CD14-positive monocyte (primary cell): ENCODE results near the gene PRKAR1B. TPM values are rescaled to one million over a fixed set of nuclear protein-coding genes. Genes with fewer than 3 reads are reported as not detected.

Experiments used
- DNase-seq, 3 donors: peaks; one replicate each; pipeline ENCODE4 v3.0.0-alpha.2; 2011 to 2022
- H2AFZ ChIP-seq: 2 replicates; pipeline ENCODE4 v1.6.0; 2012; ENCODE audit warnings: mild to moderate bottlenecking, low read depth, low read length, inconsistent platforms; ENCODE audit not compliant: insufficient read depth, poor library complexity, severe bottlenecking
- H3K27ac ChIP-seq, 2 donors: 1 replicate in 1 of 2; 2 replicates in 1 of 2; pipeline ENCODE4 v1.5.1; 2012 to 2013; ENCODE audit warnings: low read length in 2 of 2, control low read depth in 1 of 2, inconsistent platforms in 1 of 2, low read depth in 1 of 2, mild to moderate bottlenecking in 1 of 2
- H3K27me3 ChIP-seq, 2 donors: one replicate each; pipeline versions ENCODE4 v1.6.0 to v1.6.1; 2011 to 2013; ENCODE audit warnings: low read length in 2 of 2; ENCODE audit not compliant: control insufficient read depth in 2 of 2, insufficient read depth in 2 of 2
- H3K36me3 ChIP-seq, 2 donors: replicated peaks in 1 of 2; 1 replicate in 1 of 2; 2 replicates in 1 of 2; pipeline versions ENCODE4 v1.5.1 to v1.6.1; 2012 to 2013; ENCODE audit warnings: low read length in 2 of 2, control low read depth in 1 of 2, inconsistent platforms in 1 of 2, mild to moderate bottlenecking in 1 of 2; ENCODE audit not compliant: insufficient read depth in 2 of 2, control insufficient read depth in 1 of 2
- H3K4me1 ChIP-seq, 2 donors: 1 replicate in 1 of 2; 2 replicates in 1 of 2; pipeline versions ENCODE4 v1.5.1 to v1.6.1; 2012 to 2013; ENCODE audit warnings: low read length in 2 of 2, control low read depth in 1 of 2, inconsistent platforms in 1 of 2, mild to moderate bottlenecking in 1 of 2, moderate library complexity in 1 of 2; ENCODE audit not compliant: insufficient read depth in 2 of 2, control insufficient read depth in 1 of 2
- H3K4me2 ChIP-seq: replicated peaks from 2 replicates; pipeline ENCODE3; 2012; ENCODE audit warnings: low read length, moderate library complexity, mild to moderate bottlenecking; ENCODE audit not compliant: poor library complexity, severe bottlenecking; ENCODE audit errors: extremely low read depth
- H3K4me3 ChIP-seq, 3 experiments: fragments of 200-600 bp in 1 of 3; sonication (generic) in 1 of 3; replicated peaks in 1 of 3; 1 replicate in 2 of 3; 2 replicates in 1 of 3; pipeline ENCODE4 v1.5.1; 2011 to 2013; ENCODE audit warnings: low read length in 3 of 3, mild to moderate bottlenecking in 3 of 3, control low read depth in 2 of 3, low read depth in 2 of 3, inconsistent platforms in 1 of 3, moderate library complexity in 1 of 3
- H3K79me2 ChIP-seq: 2 replicates; pipeline ENCODE4 v1.6.0; 2012; ENCODE audit warnings: mild to moderate bottlenecking, control low read depth, inconsistent platforms, low read length, moderate library complexity; ENCODE audit not compliant: insufficient read depth
- H3K9ac ChIP-seq: 2 replicates; pipeline ENCODE4 v1.6.0; 2017; ENCODE audit warnings: low read length, mild to moderate bottlenecking; ENCODE audit not compliant: insufficient read depth, poor library complexity, severe bottlenecking
- H3K9me3 ChIP-seq, 2 donors: replicated peaks in 1 of 2; 1 replicate in 1 of 2; 2 replicates in 1 of 2; pipeline versions ENCODE4 v1.5.1 to v1.6.1; 2012 to 2013; ENCODE audit warnings: low read length in 2 of 2, control low read depth in 1 of 2; ENCODE audit not compliant: control insufficient read depth in 1 of 2, insufficient read depth in 1 of 2
- H4K20me1 ChIP-seq: 2 replicates; pipeline ENCODE4 v1.6.0; 2012; ENCODE audit warnings: mild to moderate bottlenecking, low read length, control low read depth, moderate library complexity; ENCODE audit not compliant: insufficient read depth
- H3K27ac Mint-ChIP-seq, 7 donors: one replicate each; pipeline ENCODE4 v1.8.0; 2020; ENCODE audit warnings: mild to moderate bottlenecking in 7 of 7, mixed read lengths in 7 of 7, moderate library complexity in 6 of 7, inconsistent platforms in 2 of 7
- H3K27me3 Mint-ChIP-seq, 3 donors: one replicate each; pipeline ENCODE4 v1.8.0; 2021 to 2022; ENCODE audit warnings: low read depth in 3 of 3, mild to moderate bottlenecking in 3 of 3, mixed read lengths in 3 of 3, moderate library complexity in 3 of 3, inconsistent platforms in 1 of 3
- H3K36me3 Mint-ChIP-seq, 2 donors: one replicate each; pipeline ENCODE4 v1.8.0; 2020; ENCODE audit warnings: mixed read lengths in 2 of 2, inconsistent platforms in 1 of 2, mild to moderate bottlenecking in 1 of 2
- H3K4me1 Mint-ChIP-seq: one replicate; pipeline ENCODE4 v1.8.0; 2020; ENCODE audit warnings: mild to moderate bottlenecking, mixed read lengths
- H3K4me3 Mint-ChIP-seq, 2 donors: one replicate each; pipeline ENCODE4 v1.8.0; 2020; ENCODE audit warnings: mild to moderate bottlenecking in 2 of 2, mixed read lengths in 2 of 2, moderate library complexity in 1 of 2
- H3K9me3 Mint-ChIP-seq, 7 donors: one replicate each; pipeline ENCODE4 v1.8.0; 2020 to 2022; ENCODE audit warnings: mixed read lengths in 7 of 7, mild to moderate bottlenecking in 6 of 7, moderate library complexity in 6 of 7, inconsistent platforms in 2 of 7
- CTCF ChIP-seq: fragments of 200-600 bp; IDR thresholded peaks from one replicate; pipeline ENCODE4 v1.8.0; 2022; ENCODE audit warnings: antibody characterized with exemption, mild to moderate bottlenecking
- WGBS: methylation state at CpG from one replicate; pipeline ENCODE4 v1.1.5; 2013; ENCODE audit warnings: missing lambda C conversion rate; ENCODE audit not compliant: insufficient coverage; 5-methylcytosine and 5-hydroxymethylcytosine counted together
- intact Hi-C, 2 donors: fragments of 100-400 bp; cut with micrococcal nuclease; formaldehyde crosslinking; loops; one replicate each; pipeline versions ENCODE4 v1.15.0 to v1.15.1; 2023
- polyA plus RNA-seq, 3 donors: library from polyadenylated mRNA; depleted of rRNA in 1 of 3; unstranded in 2 of 3; stranded (reverse) in 1 of 3; fragments of 300-500 nt in 2 of 3; fragments of >200 nt in 1 of 3; fragmentation: Illumina TruSeq in 2 of 3; gene quantifications; 1 replicate in 2 of 3; 2 replicates in 1 of 3; pipeline ENCODE4 v1.2.3, GENCODE V29; 2012 to 2021

PRKAR1B gene
- polyA plus RNA-seq, 3 donors = 0.94 to 2.1 (median 1.1) TPM

- no peaks in the 10 kb centered on the region for H4K20me1 ChIP-seq
- H3K4me2 ChIP-seq = no peak overlapping the region
- no peaks in the 10 kb centered on the region for H3K9me3 ChIP-seq
- DNase-seq = no peak
- no peak overlapping the region for H3K27ac Mint-ChIP-seq
- H3K4me1 Mint-ChIP-seq = no peaks in the 10 kb centered on the region
- intact Hi-C loops = no loop called here
- peaks cover under 1 to 3% (median 2%) of the 10 kb centered on the region in 3 donors for H3K27me3 Mint-ChIP-seq
- H3K4me3 ChIP-seq = no peak overlapping the region
- H3K9me3 Mint-ChIP-seq = peaks cover 0 to 14% (median 5%) of the 10 kb centered on the region in 7 donors
- no peak overlapping the region for H2AFZ ChIP-seq
- H3K27ac ChIP-seq = no peak overlapping the region
- no peak for TF ChIP-seq CTCF
- WGBS = 97% methylated on average over 17 of the region's 18 CpGs
- no peaks in the 10 kb centered on the region for H3K36me3 Mint-ChIP-seq
- no peaks in the 10 kb centered on the region for H3K79me2 ChIP-seq
- H3K4me3 Mint-ChIP-seq = no peak overlapping the region
- H3K36me3 ChIP-seq = no peaks in the 10 kb centered on the region
- H3K27me3 ChIP-seq = no peaks in the 10 kb centered on the region
- H3K9ac ChIP-seq = no peak overlapping the region
- no peaks in the 10 kb centered on the region for H3K4me1 ChIP-seq
These were observed 183.4 kb downstream of the PRKAR1B start for GRCh38 chr7:543501-544337.

- no peak overlapping the region for H3K4me3 Mint-ChIP-seq
- H3K79me2 ChIP-seq = no peaks in the 10 kb centered on the region
- H3K9ac ChIP-seq = no peak overlapping the region
- intact Hi-C loops = no loop called here
- no peak overlapping the region for H3K4me2 ChIP-seq
- no peaks in the 10 kb centered on the region for H3K27me3 ChIP-seq
- no peaks in the 10 kb centered on the region for H3K9me3 ChIP-seq
- WGBS = 61% methylated on average over 26 of the region's 27 CpGs
- no peaks in the 10 kb centered on the region for H3K36me3 ChIP-seq
- no peaks in the 10 kb centered on the region for H3K36me3 Mint-ChIP-seq
- H3K27me3 Mint-ChIP-seq = peaks cover 2 to 4% (median 2%) of the 10 kb centered on the region in 3 donors
- H3K4me1 ChIP-seq = no peaks in the 10 kb centered on the region
- H3K9me3 Mint-ChIP-seq = peaks cover 0 to 14% (median 5%) of the 10 kb centered on the region in 7 donors
- no peak overlapping the region for H3K4me3 ChIP-seq
- no peaks in the 10 kb centered on the region for H4K20me1 ChIP-seq
- TF ChIP-seq CTCF = no peak
- no peak for DNase-seq
- peak overlapping the region in 2 of 7 donors; percentile 7 to 11 for H3K27ac Mint-ChIP-seq
- H2AFZ ChIP-seq = no peak overlapping the region
- no peak overlapping the region for H3K27ac ChIP-seq
- H3K4me1 Mint-ChIP-seq = no peaks in the 10 kb centered on the region
These were observed 184.2 kb downstream of the PRKAR1B start for GRCh38 chr7:542713-543500.
